Kidney tubule cell (primary cell): Measurements from ENCODE around the gene FOXC1.
A peak's percentile ranks its signal among the peaks of the same experiment; 100 is the strongest.

ENCODE experiments used
- DNase-seq: peaks from one replicate; pipeline ENCODE4 v3.0.0-alpha.2; 2018; ENCODE audit warnings: low spot score

FOXC1 gene

GRCh38 chr6:1584996-1585668 lies 24.6 kb upstream of the FOXC1 start:
- no peak for DNase-seq

DNA sequence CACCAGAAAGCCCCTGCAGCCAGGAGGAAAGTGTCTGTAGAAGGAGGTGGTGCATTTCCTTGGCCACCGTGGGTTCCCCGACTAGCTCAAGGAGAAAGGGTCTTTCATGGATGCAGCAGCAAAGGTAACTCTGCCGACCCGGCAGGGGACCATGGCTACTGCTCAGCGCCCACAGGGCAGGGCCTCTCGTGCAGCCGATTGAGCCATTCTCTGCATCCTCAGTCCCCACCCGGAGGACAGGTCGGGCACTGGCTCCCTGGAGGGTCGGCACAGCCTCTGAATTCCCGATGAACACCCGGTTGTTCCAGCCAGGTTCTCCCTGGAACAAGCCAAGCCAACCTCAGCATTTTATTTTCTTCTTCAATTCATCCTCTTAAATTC lies 24.1 kb upstream of the FOXC1 start:
- no peak for DNase-seq

GRCh38 chr6:1586256-1586655 lies 23.5 kb upstream of the FOXC1 start:
- DNase-seq: no peak

DNA sequence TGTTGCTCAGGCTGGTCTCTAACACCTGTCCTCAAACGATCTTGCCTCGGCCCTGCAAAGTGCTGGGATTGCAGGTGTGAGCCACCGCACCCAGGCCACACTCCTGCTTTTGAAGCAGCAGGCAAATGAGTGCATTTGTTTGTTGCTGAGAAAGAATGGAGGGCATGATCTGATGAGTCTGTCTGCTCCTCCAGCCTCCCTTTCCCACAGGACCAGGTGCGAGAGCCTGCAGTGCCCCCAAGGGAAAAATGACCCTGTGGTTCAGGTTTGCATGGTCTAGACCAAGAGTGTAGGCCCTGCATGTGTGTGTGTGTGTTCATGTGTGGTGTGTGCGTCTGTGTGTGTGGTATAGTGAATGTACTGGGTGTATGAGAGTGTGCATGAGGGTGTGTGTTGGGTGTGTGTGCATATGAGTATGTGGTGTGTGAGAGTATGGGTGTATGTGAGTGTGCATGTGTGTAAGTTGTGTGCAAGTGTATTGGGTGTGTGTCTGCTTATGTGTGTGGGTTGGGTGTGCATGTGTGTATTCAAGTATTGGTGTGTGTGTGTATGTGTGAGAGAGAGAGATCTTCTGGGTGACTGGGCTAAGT lies 22.8 kb upstream of the FOXC1 start:
- DNase-seq: no peak

DNA sequence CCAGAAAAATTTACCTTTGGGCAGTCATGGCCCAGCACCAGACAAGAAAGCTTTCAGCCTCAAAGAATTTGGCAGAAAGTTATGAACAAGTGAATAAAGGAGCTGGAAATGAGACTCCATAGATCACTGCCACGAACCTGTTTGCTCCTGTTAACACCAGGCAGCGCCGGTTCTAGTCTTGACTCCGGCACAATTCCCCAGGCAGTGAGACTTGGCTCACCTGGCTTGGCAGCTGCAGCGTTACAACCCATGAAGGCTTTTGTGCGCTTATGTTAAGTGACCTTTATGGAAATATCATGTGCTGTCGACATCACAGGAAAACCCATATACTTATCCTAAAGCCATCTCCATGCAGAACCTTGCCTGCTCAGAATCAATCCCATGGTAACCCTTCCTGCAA lies 22.2 kb upstream of the FOXC1 start:
- DNase-seq: no peak

DNA sequence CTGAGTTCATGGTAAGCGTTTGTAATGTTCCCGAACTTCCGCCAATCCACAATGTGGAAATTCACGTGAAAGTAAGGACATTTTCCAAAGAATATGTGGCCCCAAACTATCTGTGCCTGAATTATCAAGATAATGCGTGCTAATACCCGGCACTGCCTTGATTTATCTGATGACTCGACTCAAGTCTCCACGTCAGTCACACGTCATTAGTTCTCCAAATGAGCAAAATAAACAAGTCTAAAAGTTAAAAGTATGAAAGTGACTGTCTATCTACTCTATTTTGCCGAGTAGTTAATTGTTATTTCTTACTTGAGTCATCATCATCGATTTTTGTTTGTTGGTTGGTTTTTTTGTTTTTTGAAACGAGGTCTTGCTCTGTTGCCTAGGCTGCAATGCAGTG lies 21.7 kb upstream of the FOXC1 start:
- DNase-seq: no peak

GRCh38 chr6:1589208-1589607 lies 20.5 kb upstream of the FOXC1 start:
- DNase-seq: no peak

GRCh38 chr6:1590580-1590979 lies 19.1 kb upstream of the FOXC1 start:
- DNase-seq: no peak

DNA sequence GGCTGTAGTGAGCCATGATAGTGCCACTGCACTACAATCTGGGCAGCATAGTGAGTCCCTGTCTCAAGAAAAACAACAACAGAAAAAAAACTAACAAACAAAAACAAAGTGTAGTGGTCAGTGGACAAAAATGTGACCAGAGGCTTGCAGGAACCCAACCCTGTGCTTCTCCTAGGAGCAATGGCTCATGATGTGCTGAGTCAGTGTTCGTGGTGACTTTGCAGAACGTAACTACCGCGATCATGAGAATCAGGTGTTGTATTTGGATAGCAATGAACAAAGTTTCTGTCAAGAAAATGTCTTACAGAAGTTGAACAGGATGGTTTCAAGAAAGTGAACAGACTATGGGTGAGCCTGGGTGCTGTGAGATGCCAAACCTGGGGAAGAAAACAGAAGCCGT lies 18.5 kb upstream of the FOXC1 start:
- no peak for DNase-seq

DNA sequence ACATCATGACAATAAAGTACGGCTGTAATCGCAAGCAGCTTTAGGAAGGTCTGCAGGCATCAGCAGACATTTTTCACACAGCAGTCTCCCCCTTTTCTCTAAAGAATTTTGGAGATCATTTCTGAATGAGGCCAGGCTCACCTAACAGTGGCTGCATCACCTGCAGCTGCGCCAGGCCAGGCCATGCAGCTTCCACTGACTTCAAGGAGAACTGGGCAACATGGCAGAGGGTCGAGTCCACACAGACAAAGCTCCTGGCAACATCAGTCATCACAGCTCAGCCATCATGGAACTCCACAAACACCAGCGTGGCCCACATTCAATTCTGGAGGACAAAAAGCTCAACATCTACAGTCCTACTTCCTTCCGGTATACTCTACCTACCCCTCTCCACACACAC lies 17.8 kb upstream of the FOXC1 start:
- DNase-seq: no peak

DNA sequence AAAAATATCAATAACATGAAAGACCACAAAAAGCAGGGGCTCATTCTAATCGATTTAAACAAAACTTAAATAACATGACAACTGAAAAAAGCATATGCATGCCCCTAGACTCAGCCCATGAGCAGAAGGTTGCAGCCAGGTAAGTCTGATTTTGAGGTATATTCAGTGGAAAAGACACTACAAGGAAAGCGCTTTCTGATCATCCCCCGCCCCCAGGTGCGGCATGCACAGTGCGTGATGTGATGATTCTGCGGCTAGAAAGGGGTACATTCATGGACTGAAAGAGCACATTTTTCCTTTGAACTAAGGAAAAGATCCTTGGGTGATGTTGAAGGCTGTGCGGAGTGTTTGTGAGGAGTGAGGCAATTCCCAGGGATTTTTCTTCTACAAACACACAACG lies 16.9 kb upstream of the FOXC1 start:
- no peak for DNase-seq

- peak; percentile 36 for DNase-seq
Observed at GRCh38 chr6:1593286-1593957, 16.3 kb upstream of the FOXC1 start.

GRCh38 chr6:1593958-1594314 lies 15.8 kb upstream of the FOXC1 start:
- DNase-seq: no peak

DNA sequence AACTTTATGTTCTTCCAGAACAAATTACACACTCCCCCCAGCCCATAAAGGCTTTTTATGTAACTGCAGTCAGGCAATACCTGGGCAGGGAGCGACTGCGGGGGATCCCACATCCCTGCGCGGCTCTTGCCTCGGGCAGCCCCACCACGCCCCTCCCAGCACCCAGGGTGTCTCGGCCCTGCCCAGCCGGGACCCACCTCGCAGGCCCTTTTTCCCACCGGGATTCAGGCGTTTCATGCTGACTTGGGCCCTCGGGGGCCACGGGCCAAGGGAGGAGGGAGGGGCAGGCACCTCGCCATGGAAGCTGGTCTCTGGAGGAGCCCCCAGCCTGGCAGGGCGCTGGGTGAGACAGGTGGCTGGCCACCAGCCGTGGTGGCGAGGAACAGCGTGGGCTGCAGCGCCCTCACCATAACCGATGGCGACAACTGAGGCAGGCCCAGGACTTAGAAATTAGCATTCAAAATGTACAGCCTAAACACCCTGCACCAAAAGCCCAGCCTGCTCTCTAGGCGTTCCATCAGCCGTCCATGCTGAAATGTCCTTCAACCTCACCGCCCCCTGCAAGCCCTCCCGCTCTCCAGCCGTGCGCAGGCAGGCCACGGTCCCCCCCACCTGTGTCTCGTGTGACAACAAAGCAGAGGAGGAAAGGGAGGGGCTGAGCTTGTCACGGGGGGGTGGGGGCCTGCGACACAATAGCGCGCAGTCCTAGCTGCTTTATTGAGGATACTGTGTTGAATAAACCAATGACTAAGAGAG lies 15.1 kb upstream of the FOXC1 start:
- no peak for DNase-seq

GRCh38 chr6:1595271-1596087 lies 14.2 kb upstream of the FOXC1 start:
- DNase-seq: no peak

DNA sequence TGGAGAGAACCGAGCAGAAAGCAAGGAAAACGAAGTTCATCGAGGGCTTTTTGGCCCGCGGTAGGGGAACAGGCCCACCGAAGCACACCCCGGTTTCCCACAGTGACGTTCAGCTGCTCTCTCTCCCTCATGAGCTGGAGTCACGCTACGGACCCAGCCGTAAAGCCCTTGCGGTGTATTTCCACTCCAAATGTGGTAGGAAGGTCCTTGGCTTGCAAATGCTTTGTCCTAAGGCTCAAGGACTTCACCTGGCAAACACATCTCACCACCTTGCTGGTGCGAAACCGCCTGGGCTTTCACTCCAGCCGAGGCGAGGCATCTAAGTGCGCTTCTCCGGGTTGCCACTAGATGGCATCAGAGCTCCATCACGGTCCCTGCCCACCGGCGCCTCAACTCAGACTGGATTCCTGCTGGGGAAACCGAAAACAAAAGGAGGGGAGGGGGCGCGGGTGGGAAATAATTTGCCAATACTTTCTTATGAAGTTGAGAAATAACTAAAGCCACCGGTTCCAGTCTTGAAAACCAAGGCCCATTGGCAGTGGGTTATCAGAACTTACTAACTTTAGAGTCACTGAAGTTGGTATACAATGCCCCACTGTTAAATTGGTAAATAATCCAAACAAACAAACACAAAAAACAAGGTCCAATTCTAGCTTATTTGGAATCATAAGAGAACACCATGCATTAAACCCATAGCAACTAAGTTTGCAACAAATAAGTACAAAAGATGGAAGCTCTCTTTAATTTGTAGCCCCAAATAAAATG lies 13.4 kb upstream of the FOXC1 start:
- DNase-seq: peak; percentile 51

DNA sequence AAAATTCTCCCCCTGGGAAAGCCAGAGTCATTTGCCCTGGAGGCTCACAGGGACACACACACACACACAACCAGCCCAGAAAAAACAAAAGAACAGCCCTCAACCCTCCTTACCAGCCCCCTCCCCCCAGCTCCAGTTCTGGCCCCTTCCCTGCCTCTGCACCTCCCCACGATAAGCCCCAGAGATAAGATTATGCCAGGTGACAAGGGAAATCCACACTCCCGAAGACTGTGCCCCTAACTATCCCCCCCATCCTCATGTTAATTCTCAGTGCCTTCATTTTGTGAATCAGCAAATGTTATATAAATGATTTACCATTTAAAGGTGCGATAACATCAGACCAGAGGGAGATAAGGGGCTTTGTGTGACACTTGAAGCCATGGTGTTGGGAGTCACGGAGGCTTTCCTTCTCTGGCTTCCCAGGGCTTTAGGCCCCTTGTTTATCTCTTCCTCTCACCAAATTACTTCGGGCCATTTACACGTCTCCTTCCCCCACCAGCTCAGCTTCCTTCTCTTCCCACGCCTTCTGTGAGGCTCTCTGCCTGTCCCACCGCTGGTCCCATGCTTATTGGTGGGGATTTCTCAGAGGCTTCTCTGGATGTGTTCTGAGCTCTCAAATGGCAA lies 12.5 kb upstream of the FOXC1 start:
- no peak for DNase-seq

GRCh38 chr6:1597924-1598323 lies 11.8 kb upstream of the FOXC1 start:
- peak; percentile 16 for DNase-seq

- DNase-seq: no peak
Observed at GRCh38 chr6:1598433-1598832, 11.3 kb upstream of the FOXC1 start.

GRCh38 chr6:1598886-1599285 lies 10.8 kb upstream of the FOXC1 start:
- no peak for DNase-seq

- no peak for DNase-seq
Observed at GRCh38 chr6:1599469-1599868, 10.2 kb upstream of the FOXC1 start.
